Fibroblast of villous mesenchyme (primary cell): ENCODE results near the gene GREM1. TPM values are rescaled to one million over a fixed set of nuclear protein-coding genes. Genes with fewer than 3 reads are reported as not detected.

Experiments
- DNase-seq: peaks from one replicate; pipeline ENCODE4 v3.0.0-alpha.2; 2010; ENCODE audit warnings: low read depth
- H3K4me3 ChIP-seq: 2 replicates; pipeline ENCODE4 v1.5.1; 2011; ENCODE audit warnings: low read depth, mild to moderate bottlenecking, low read length
- CTCF ChIP-seq: IDR thresholded peaks from 2 replicates; pipeline ENCODE4 v1.5.1; 2012; ENCODE audit warnings: low read depth, mild to moderate bottlenecking, low read length; ENCODE audit not compliant: insufficient read depth
- total RNA-seq: library from RNA; depleted of rRNA; stranded (reverse); fragments of >200 nt; gene quantifications from 2 replicates; pipeline ENCODE4 v1.2.3, GENCODE V29; 2012

The GREM1 gene
- total RNA-seq: 527 and 613 TPM in 2 replicates

- H3K4me3 ChIP-seq: peak within 1 kb of the TSS; percentile 63
- DNase-seq: peak; percentile 38
- no peak for TF ChIP-seq CTCF
Measured at GRCh38 chr15:32717426-32718226, at the start of gene GREM1. TSS of gene GREM1 (plus strand) at chr15:32718004. CDS start at chr15:32730691, 12,687 bp downstream.

- DNase-seq: no peak
- no peak overlapping the region for H3K4me3 ChIP-seq
- no peak for TF ChIP-seq CTCF
Measured at GRCh38 chr15:32668942-32669341, 48.9 kb upstream of the GREM1 start.

- H3K4me3 ChIP-seq: no peak overlapping the region
- DNase-seq: peak; percentile 85
- TF ChIP-seq CTCF: no peak
Measured at GRCh38 chr15:32669896-32670611, 47.8 kb upstream of the GREM1 start.

GRCh38 chr15:32670623-32671022, 47.2 kb upstream of the GREM1 start:
- TF ChIP-seq CTCF: no peak
- DNase-seq: peak; percentile 56
- no peak overlapping the region for H3K4me3 ChIP-seq

- TF ChIP-seq CTCF: no peak
- H3K4me3 ChIP-seq: no peak overlapping the region
- no peak for DNase-seq
Measured at GRCh38 chr15:32671339-32672325, 46.2 kb upstream of the GREM1 start.

- TF ChIP-seq CTCF: no peak
- DNase-seq: no peak
Measured at GRCh38 chr15:32674681-32675080, 43.1 kb upstream of the GREM1 start.

More at GRCh38 chr15:32674681-32675080, 43.1 kb upstream of the GREM1 start:
- no peak overlapping the region for H3K4me3 ChIP-seq
